ENCODE measurements around the gene ACTA2. TPM values are rescaled to one million over a fixed set of nuclear protein-coding genes. Genes with fewer than 3 reads are reported as not detected.

Gene ACTA2
- total RNA-seq, 1 donor from 2014 or later: 26.1 TPM

GRCh38 chr10:88926566-88927415 is 25.8 kb downstream of the ACTA2 start:
- no peak for FAIRE-seq
- DNase-seq (ENCODE audit: low spot score in 2 of 2): no peak

GRCh38 chr10:88923520-88923919 is 29.1 kb downstream of the ACTA2 start:
- no peak for DNase-seq (ENCODE audit: low spot score in 2 of 2)
- no peak for FAIRE-seq

- no peak for FAIRE-seq
- no peak for DNase-seq (ENCODE audit: low spot score in 2 of 2)
Measured at GRCh38 chr10:88922041-88922440, 30.5 kb downstream of the ACTA2 start.

- DNase-seq (ENCODE audit: low spot score in 2 of 2) (no peak), FAIRE-seq (no peak)
Measured at GRCh38 chr10:88920986-88921593, 31.5 kb downstream of the ACTA2 start.

- no peak for FAIRE-seq
- DNase-seq (ENCODE audit: low spot score in 2 of 2): no peak
Measured at GRCh38 chr10:88920198-88920597, 32.4 kb downstream of the ACTA2 start.

GRCh38 chr10:88919041-88919440 is 33.5 kb downstream of the ACTA2 start:
- FAIRE-seq: no peak
- DNase-seq (ENCODE audit: low spot score in 2 of 2): no peak

GRCh38 chr10:88918191-88918905 is 34.2 kb downstream of the ACTA2 start:
- no peak for FAIRE-seq

GRCh38 chr10:88916986-88917385 is 35.6 kb downstream of the ACTA2 start:
- FAIRE-seq (no peak), DNase-seq (ENCODE audit: low spot score in 2 of 2) (no peak)

More at GRCh38 chr10:88918191-88918905, 34.2 kb downstream of the ACTA2 start:
- no peak for DNase-seq (ENCODE audit: low spot score in 2 of 2)

- DNase-seq (ENCODE audit: low spot score in 2 of 2) (no peak), FAIRE-seq (no peak)
Measured at GRCh38 chr10:88916231-88916630, 36.3 kb downstream of the ACTA2 start.

GRCh38 chr10:88915781-88916180 is 36.8 kb downstream of the ACTA2 start:
- DNase-seq (ENCODE audit: low spot score in 2 of 2) (no peak), FAIRE-seq (no peak)

- DNase-seq (ENCODE audit: low spot score in 2 of 2): no peak
- FAIRE-seq: no peak
Measured at GRCh38 chr10:88913788-88914187, 38.8 kb downstream of the ACTA2 start.

GRCh38 chr10:88913127-88913526 is 39.4 kb downstream of the ACTA2 start:
- FAIRE-seq: no peak
- DNase-seq (ENCODE audit: low spot score in 2 of 2): no peak

GRCh38 chr10:88911851-88912250 is 40.7 kb downstream of the ACTA2 start:
- no peak for DNase-seq (ENCODE audit: low spot score in 2 of 2)
- FAIRE-seq: no peak

- DNase-seq (ENCODE audit: low spot score in 2 of 2) (no peak), FAIRE-seq (no peak)
Measured at GRCh38 chr10:88911116-88911515, 41.5 kb downstream of the ACTA2 start.

- DNase-seq (ENCODE audit: low spot score in 2 of 2) (no peak), FAIRE-seq (no peak)
Measured at GRCh38 chr10:88908194-88908593, 44.4 kb downstream of the ACTA2 start.

- FAIRE-seq: no peak
- DNase-seq (ENCODE audit: low spot score in 2 of 2): no peak
Measured at GRCh38 chr10:88906921-88907320, 45.7 kb downstream of the ACTA2 start.

- no peak for DNase-seq (ENCODE audit: low spot score in 2 of 2)
- FAIRE-seq: no peak
Measured at GRCh38 chr10:88903715-88904114, 48.9 kb downstream of the ACTA2 start.

GRCh38 chr10:88901984-88902789 is 50.4 kb downstream of the ACTA2 start:
- DNase-seq (ENCODE audit: low spot score in 2 of 2): no peak
- FAIRE-seq: no peak

- DNase-seq (ENCODE audit: low spot score in 2 of 2): no peak
- no peak for FAIRE-seq
Measured at GRCh38 chr10:88901206-88901983, 51.2 kb downstream of the ACTA2 start.

- DNase-seq (ENCODE audit: low spot score in 2 of 2) (no peak), FAIRE-seq (no peak)
Measured at GRCh38 chr10:88899886-88900285, 52.7 kb downstream of the ACTA2 start.

All from frontal cortex (tissue), 4 donors.